Epithelial cell of prostate (primary cell): ENCODE results near the gene ST6GALNAC6.

Source experiments
- DNase-seq: peaks from one replicate; pipeline ENCODE4 v3.0.0-alpha.2; 2011; ENCODE audit warnings: low read depth, low spot score
- H3K27ac ChIP-seq: fragments of 450-650 bp; 2 replicates; pipeline ENCODE4 v1.5.1; 2017; ENCODE audit warnings: mild to moderate bottlenecking

ST6GALNAC6 gene

DNA sequence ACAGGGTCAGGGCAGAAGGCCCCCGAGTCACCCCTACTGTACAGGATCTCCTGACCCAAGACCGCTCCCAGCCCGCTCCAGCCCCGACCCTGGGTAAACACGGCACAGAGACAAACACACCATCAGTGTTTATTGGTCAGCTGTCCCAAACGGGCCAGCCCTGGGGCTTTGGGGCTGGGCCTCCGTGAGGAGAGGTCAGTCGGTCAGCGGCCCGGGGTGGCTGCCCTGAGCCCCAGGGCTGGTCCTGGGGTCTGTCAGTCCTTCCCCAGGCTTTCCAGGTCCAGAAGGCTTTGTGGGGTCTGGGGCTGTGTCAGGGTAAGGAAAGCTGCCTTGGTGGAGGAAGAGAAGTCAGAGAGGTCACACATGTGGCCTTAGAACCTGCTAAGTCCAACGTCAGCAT, 35.6 kb upstream of the ST6GALNAC6 start:
- no peak overlapping the region for H3K27ac ChIP-seq
- no peak for DNase-seq

DNA sequence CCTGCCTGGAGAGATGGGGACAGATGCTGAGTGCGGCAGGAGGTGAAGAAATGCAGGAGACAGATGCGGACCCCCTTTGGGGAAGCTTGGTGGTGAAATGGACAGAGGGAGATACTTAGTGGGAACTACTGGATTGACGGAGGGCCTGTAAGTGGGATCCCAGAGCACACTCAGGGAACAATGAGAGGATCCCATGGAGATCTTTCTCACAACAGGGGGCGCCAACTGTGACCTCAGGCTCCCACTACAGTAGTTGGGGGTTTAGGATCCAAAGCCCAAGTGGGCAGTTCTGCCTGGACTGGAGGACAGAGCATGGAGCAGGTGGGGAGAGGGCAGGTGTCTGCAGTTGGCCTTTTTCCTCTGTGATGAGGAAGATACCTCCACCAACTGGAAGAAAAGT, 34.8 kb upstream of the ST6GALNAC6 start:
- DNase-seq: no peak

GRCh38 chr9:127931092-127931881, 31.9 kb upstream of the ST6GALNAC6 start:
- H3K27ac ChIP-seq: peak overlapping the region; percentile 29

More for the DNA sequence above, 34.8 kb upstream of the ST6GALNAC6 start:
- no peak overlapping the region for H3K27ac ChIP-seq

DNA sequence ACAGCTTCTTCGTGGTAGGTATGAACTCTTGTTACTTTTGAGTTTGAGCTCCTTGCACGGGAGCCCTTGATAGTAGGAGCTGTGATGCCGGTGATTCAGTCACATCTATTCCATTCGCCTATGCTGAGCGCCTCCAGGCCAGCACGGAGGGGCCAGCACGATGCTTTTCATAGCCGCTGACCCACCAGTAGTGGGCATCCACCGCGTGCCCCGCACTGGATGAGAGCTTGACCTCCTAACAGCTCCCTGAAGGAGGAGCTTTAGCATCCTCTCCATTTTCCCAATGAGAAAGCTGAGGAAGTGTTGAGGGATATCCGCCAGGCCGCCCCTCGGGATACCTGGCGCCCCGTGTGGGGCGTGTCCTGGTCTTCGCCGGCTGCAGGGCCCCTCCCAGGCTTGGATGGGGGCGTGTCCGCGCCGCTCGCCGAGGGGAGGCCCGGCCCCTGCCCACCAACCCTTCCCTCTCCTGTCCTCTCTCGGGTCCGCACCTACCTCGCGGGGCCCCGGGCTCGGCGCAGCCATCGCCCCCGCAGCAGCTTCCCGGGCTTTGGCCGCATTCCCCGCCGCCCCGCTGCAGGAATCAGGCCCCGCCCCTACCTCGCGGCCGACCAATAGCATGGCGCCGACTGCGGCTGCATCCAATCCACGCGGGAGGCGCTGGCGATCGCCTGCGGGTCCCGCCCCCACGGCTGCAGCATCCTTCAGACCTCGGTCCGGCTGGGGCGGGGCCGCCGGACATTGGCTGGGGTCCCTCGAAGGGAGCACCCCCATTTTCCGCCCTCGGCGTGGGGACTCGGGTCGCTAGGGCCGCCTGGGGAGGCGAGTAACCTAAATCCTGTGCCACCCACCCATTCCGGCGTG, 31.1 kb upstream of the ST6GALNAC6 start, which contains the start of gene PIP5KL1:
TSS of gene PIP5KL1 (minus strand) at position 547 of the 861 bp plus-strand sequence. CDS start at position 522, 25 bp downstream.
- peak within 1 kb of the TSS; percentile 29 for H3K27ac ChIP-seq
- no peak for DNase-seq

More at GRCh38 chr9:127931092-127931881, 31.9 kb upstream of the ST6GALNAC6 start:
- no peak for DNase-seq

DNA sequence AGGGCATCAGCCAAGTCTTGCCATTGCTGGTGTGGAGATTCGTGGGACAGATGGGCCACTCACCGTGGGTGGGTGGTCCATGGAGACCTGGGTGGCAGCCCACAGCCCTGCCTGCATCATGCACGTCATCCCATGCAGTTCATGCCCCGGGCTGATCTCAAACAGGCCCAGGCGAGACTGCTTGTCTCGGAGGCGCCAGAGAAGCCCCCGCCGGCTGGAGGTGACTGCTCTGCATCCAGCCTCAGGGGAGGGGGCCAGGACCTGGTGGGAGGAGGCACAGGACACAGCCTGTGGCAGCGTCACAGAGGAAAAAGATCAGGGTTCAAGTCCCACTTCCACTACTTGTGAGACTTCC, 30.2 kb upstream of the ST6GALNAC6 start:
- H3K27ac ChIP-seq: no peak overlapping the region
- no peak for DNase-seq

DNA sequence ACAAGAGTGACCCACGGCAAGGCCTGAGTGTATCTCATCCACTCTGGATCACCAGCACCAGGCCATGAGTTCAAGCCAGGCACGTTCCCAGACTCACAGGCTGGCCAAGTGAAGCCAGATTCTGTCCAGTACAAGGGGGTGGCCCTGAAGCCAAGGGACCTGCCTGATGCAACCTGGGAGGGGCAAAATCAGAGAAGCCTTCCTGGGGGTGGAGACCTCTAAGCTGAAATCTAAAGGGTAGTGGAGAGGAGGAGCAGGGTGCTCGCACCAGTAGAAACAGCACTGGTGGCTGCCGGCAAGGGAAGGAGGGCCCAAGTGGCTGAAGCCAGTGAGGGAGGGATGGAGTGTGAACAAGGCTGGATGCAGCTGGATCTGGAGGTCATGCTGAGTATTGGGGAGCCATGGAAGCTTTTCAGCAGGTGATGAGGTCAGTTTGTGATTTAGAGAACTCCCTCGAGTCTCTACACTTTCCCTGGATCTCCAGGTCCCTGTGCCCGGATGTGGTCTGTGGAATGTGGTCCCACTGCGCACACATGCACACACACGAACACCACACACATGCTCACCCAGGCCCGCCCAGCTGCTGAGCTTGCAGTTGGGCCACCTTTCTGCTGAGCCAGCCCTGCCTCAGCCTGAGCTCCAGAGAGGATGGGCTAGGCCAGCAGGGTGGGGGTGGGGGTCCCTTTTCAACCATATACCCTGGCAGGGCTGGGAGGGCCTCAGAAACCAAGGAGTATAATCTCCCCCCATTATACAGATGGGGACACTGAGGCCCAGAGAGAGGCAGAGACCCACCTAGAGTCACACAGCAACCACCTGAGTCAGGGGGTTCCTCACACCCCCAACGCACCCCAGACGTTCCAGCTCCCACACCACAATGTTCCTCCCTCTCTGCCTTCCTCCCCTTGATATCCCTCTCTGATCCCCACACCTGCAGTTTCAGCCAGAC, 29.5 kb upstream of the ST6GALNAC6 start:
- no peak overlapping the region for H3K27ac ChIP-seq
- no peak for DNase-seq

DNA sequence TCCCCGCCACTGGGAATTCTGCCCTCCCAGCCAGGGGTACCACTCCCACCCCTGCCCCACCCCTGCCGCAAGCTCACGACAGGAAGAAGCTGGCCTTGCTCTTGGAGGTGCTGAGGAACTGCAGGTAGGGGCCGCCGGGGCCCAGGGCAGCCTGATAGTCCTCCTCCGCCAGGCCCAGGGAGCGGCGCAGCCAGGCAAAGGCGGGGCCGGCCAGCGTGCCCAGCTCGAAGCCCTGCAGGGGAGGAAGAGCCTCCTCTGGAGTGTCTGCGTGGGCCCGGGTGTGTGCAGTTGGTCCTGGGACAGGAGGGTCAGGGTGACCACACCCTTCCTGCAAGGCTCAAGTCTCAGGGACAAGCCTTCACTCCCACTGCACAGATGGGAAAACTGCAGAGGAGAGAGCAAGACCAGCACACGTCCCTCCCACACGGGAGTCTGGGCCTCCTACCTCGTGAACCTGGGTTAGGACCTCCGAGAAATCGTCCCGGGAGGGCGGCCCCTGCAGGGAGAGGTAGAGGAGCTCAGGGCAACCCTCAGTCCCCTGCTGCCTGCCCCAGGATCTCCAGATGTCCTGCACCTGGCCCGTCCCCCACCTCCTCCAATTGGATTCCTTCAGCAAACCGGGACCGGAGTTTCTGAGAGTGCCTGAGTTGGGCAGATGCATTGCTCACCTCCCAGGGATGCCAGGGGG, 28.7 kb upstream of the ST6GALNAC6 start:
- DNase-seq: no peak
- no peak overlapping the region for H3K27ac ChIP-seq

DNA sequence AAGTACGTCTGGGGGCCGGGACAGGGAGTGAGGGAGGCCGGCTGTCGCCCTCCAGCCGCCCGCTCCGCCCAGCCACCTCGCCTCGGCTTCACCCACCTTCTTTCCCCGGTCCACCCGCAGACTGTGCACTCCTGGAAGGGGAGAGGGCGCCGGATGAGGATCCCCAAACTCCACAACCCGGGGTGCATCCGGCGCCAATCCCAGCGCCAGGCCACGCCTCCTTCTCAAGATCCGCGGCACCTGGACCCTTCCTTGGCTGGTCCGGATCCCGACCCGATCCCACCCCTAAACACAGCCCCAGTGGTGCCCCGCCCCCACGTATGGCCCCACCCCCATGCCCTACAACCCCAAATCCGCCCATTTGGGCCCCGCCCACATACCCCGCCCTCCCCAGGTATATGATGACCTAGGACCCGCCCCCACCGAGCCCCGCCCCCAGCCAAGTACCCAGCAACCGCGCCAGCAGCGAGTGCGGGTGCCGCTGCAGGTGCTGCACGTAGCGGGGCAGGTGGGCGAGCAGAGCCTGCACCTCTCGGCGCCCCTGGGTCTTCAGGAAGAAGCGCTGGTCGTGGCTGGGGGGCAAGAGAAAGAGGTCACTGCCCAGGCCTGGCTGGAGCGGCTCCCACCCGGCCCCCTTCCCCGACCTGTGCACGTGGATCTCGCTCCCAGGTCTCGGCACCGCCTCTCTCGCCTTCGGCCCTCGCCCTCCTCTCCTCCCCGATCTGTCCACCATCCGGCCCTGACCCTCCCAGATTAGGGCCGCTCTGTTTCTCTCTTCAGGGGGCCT, 28.0 kb upstream of the ST6GALNAC6 start:
- DNase-seq: no peak
- peak overlapping the region; percentile 38 for H3K27ac ChIP-seq

DNA sequence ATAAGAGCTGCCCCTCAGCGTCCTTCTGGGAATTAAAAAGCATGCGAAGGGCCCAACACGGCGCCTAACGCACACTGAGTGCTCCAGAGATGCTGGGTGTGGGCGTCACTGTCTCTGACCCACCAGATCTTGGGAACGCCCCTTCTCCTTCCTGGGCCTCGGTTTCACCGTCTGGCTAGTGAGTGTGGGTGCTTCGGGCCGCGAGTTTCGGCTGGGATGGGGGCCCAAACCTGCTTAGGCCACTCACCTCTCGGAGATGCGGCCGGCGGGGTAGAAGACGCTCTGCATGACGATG, 27.4 kb upstream of the ST6GALNAC6 start:
- H3K27ac ChIP-seq: peak overlapping the region; percentile 38

GRCh38 chr9:127925959-127926905, 26.8 kb upstream of the ST6GALNAC6 start:
- peak overlapping the region; percentile 38 for H3K27ac ChIP-seq
- no peak for DNase-seq

More for the DNA sequence above, 27.4 kb upstream of the ST6GALNAC6 start:
- no peak for DNase-seq

- H3K27ac ChIP-seq: no peak overlapping the region
- no peak for DNase-seq
These were observed 25.5 kb upstream of the ST6GALNAC6 start for GRCh38 chr9:127924736-127925444.

DNA sequence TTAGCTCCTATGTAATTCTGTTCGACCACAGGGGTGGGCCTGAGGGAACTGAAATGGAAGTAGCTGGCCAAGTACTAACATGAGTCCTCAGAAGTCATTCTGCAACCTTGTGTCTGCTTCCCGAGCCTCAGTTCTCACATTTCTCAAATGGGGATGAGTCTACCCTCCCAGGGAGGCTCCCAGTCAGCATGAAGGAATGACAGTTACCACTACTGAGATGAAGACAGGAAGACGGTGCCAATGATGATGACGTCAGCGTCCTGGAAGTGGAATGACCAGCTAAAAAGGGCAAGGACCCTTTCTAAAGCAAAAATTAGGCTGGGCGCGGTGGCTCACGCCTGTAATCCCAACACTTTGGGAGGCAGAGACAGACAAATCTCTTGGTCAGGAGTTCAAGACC, 24.4 kb upstream of the ST6GALNAC6 start:
- peak overlapping the region; percentile 62 for H3K27ac ChIP-seq
- no peak for DNase-seq

- H3K27ac ChIP-seq: peak overlapping the region; percentile 62
- DNase-seq: no peak
These were observed 23.6 kb upstream of the ST6GALNAC6 start for GRCh38 chr9:127923046-127923445.

GRCh38 chr9:127921557-127922120, 22.2 kb upstream of the ST6GALNAC6 start:
- no peak for DNase-seq
- H3K27ac ChIP-seq: no peak overlapping the region

DNA sequence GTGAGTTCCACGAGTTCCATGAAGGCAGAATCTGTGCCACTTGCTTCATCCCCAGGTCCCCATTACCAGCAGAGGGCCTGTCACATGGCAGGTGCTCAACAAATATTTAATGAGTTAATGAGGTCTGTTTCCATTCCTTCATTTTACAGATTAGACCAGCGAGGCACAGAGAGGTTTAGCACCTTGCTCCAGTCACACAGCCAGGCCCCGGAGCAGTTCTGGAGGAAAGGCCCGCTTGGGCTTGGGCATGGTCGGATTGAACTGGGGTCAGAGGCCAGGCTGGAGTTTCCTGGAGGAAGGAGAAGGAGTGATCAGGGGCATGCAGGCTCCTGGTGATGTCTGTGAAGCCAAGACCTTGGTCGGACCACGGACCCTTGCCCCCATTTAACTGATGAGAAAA, 21.4 kb upstream of the ST6GALNAC6 start:
- H3K27ac ChIP-seq: no peak overlapping the region
- no peak for DNase-seq

DNA sequence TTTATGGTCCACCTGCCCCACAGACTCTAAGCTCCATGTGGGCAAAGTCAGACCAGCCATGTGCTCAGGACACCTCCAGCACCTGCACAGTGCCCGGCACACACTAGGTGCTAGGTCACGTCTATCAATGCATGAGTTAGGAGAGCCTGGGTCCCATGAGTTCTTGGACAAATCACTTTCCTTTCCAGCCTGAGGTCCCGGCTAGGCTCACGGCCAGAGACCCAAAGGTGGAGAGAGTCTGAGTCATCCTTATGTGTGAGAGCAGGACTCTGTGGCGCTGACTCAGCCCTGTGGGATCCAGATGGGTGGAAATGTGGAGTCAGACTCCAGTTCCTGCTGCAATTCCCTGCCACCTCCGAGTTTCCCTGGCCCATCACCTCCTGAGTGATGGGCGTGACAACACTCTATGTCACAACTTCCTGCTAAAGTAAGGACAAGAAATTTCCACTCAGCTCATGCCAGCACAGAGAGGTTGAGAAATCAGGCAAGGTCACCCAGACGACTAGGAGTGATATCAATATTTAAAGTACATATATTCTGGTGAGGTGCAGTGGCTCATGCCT, 19.9 kb upstream of the ST6GALNAC6 start:
- DNase-seq: peak; percentile 94
- H3K27ac ChIP-seq: peak overlapping the region; percentile 62
